Fibroblast of lung (primary cell): ENCODE measurements around the gene CACNB4.

ENCODE experiments used
- EZH2 ChIP-seq: IDR thresholded peaks from 2 replicates; pipeline ENCODE4 v1.5.1; 2012; ENCODE audit warnings: low read length, control low read depth, mild to moderate bottlenecking; ENCODE audit errors: missing control alignments
- TF ChIP-seq, protein P1 (sequence below), 2 donors: IDR thresholded peaks in 1 of 2; conservative IDR thresholded peaks in 1 of 2; 1 replicate in 1 of 2; 2 replicates in 1 of 2; pipeline ENCODE4 v1.5.1; 2011 to 2012; ENCODE audit warnings: low read length in 2 of 2, control low read depth in 1 of 2, inconsistent platforms in 1 of 2, low read depth in 1 of 2, mild to moderate bottlenecking in 1 of 2

DNA sequence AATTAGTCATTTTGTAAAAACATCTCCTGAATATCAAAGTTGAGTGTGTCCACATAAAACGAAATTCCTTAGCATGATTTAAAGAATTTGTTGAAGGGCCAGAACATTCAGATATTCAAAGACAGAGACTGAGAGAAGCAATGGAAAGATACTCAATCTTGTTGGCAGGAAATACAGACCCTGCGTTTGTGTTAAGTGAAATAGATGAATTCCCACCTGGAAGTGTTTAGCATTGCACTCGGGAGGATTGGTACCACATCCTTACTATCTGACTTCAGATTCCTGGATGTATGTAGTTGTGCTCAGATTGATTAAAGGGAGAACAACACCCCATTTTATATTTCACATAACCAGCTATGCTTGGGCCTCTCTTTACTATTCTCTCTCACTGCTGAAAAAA is 260.9 kb downstream of the CACNB4 start:
- no peak for TF ChIP-seq EZH2
- TF ChIP-seq, protein P1, sequence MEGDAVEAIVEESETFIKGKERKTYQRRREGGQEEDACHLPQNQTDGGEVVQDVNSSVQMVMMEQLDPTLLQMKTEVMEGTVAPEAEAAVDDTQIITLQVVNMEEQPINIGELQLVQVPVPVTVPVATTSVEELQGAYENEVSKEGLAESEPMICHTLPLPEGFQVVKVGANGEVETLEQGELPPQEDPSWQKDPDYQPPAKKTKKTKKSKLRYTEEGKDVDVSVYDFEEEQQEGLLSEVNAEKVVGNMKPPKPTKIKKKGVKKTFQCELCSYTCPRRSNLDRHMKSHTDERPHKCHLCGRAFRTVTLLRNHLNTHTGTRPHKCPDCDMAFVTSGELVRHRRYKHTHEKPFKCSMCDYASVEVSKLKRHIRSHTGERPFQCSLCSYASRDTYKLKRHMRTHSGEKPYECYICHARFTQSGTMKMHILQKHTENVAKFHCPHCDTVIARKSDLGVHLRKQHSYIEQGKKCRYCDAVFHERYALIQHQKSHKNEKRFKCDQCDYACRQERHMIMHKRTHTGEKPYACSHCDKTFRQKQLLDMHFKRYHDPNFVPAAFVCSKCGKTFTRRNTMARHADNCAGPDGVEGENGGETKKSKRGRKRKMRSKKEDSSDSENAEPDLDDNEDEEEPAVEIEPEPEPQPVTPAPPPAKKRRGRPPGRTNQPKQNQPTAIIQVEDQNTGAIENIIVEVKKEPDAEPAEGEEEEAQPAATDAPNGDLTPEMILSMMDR (conservative IDR thresholded peaks at IDR 0.05 in 1 of 2, IDR thresholded peaks at IDR 0.05 in 1 of 2; ENCODE audit: low read depth in 1 of 2, low read length in 2 of 2), result no peak
